Muscle of leg (tissue), 11 donors: ENCODE data around the gene GDF7. TPM values are rescaled to one million over a fixed set of nuclear protein-coding genes. Genes with fewer than 3 reads are reported as not detected.

Experiments
- DNase-seq: peaks from one replicate; pipeline ENCODE4 v3.0.0; 2013
- H3K27ac ChIP-seq: one replicate; pipeline ENCODE4 v1.5.1; 2013; ENCODE audit warnings: mild to moderate bottlenecking, low read length, control low read depth
- H3K27me3 ChIP-seq: one replicate; pipeline ENCODE4 v1.6.1; 2013; ENCODE audit warnings: low read length; ENCODE audit not compliant: control insufficient read depth, insufficient read depth
- H3K36me3 ChIP-seq: one replicate; pipeline ENCODE4 v1.6.1; 2013; ENCODE audit warnings: low read length; ENCODE audit not compliant: control insufficient read depth, insufficient read depth
- H3K4me1 ChIP-seq: one replicate; pipeline ENCODE4 v1.6.1; 2013; ENCODE audit warnings: low read length; ENCODE audit not compliant: control insufficient read depth, insufficient read depth
- H3K4me3 ChIP-seq: one replicate; pipeline ENCODE4 v1.5.1; 2013; ENCODE audit warnings: low read length, control low read depth
- H3K9me3 ChIP-seq: replicated peaks from 2 replicates; pipeline ENCODE4 v1.6.1; 2013; ENCODE audit warnings: low read depth, low read length; ENCODE audit not compliant: control insufficient read depth
- WGBS: methylation state at CpG from one replicate; pipeline ENCODE4 v1.1.5; 2013; ENCODE audit warnings: missing lambda C conversion rate; ENCODE audit not compliant: insufficient coverage; 5-methylcytosine and 5-hydroxymethylcytosine counted together
- polyA plus RNA-seq, 8 donors: library from polyadenylated mRNA; unstranded; fragments of 120-200 nt; gene quantifications; one replicate each; pipeline versions ENCODE4 v1.2.1 to v1.2.3, GENCODE V29; 2013; ENCODE audit warnings: inconsistent platforms in 1 of 8, low replicate concordance in 1 of 8; ENCODE audit not compliant: insufficient read length in 8 of 8, insufficient read depth in 1 of 8
- total RNA-seq: library from RNA; stranded (reverse); fragments of 120-200 nt; gene quantifications from one replicate; pipeline ENCODE4 v1.2.4, GENCODE V29; 2013

The GDF7 gene
- total and polyA plus RNA-seq, 9 donors = 0.29 to 0.81 (median 0.56) TPM

DNA sequence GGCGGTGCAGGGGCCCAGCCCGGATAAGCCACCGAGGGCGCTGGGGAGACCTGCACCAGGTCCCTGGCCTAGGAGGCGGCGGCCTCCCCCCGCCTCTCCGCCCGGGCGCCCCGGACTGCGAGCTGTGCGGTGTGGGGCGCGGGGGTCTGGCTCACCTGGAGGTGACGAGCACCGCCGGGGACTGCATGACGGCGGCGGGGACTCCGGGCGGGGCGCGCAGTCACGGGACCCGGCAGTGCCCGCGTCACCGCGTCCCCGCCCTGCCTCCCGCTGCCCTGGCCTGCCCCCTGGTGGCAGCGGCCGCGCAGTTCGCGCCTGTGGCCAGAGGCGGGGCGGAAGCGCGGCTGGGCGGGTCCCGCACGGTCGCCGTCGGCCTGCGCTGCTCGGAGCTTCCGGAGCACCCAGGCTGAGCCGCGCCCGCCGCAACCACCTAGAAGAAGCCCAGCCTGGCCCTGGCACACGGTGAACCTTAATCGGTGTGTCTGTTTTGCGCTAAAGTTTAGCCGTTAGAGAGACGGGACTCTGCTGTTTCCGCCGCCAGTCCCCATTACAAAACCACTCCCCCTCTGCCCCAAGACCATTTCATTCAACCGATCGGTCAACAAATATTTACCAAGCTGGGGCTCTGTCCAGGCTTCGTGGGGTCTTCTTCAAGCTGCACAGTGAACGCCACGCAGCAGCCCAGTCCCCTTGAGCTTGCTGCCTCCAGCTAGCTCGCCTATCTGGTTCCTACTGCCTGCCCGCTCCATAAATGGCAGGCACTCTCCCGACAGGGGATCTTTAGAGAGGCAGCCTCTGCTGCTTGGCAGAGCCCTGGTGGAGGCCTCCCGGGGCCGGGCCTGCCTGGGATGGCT is 15.8 kb upstream of the GDF7 start, which contains the start of gene HS1BP3:
Gene HS1BP3 (minus strand): TSS at position 222 of the 854 bp plus-strand sequence. CDS start 35 bp downstream, at position 187.
- peak; percentile 93 for DNase-seq
- under 1% methylated on average over 71 of the region's 72 CpGs for WGBS
- peaks cover 32% of the 10 kb centered on the region for H3K4me1 ChIP-seq
- peaks cover 6% of the 10 kb centered on the region for H3K36me3 ChIP-seq
- H3K27ac ChIP-seq = peak within 1 kb of the TSS; percentile 90
- no peaks in the 10 kb centered on the region for H3K9me3 ChIP-seq
- no peaks in the 10 kb centered on the region for H3K27me3 ChIP-seq
- peak within 1 kb of the TSS; percentile 87 for H3K4me3 ChIP-seq

GRCh38 chr2:20651731-20652099 is 15.2 kb upstream of the GDF7 start:
- H3K27me3 ChIP-seq = peaks cover 3% of the 10 kb centered on the region
- H3K9me3 ChIP-seq = no peaks in the 10 kb centered on the region
- H3K4me1 ChIP-seq = peaks cover 32% of the 10 kb centered on the region
- no CpG with 5 or more reads among the region's 7 CpGs for WGBS
- peaks cover 3% of the 10 kb centered on the region for H3K36me3 ChIP-seq
- H3K4me3 ChIP-seq = peak overlapping the region; percentile 72
- peak overlapping the region; percentile 90 for H3K27ac ChIP-seq
- no peak for DNase-seq

DNA sequence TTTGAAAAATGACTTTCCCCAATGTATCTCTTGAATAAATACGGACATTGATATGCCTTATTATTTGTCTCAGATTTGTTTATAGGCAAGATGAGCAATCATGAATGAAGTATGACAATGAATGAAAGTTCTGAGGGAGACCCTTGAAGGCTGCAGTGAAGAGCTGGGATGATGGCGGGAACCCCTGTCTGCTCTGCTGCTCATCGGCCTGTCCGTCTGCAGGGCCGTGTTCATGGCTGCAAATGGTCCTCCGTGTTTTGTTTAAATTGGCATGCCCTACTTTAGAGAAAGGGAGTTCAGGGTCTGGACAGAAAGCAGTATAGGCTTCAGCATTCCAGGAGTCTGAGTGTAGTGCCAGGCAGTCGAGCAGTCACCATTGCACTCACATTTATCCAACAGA is 14.8 kb upstream of the GDF7 start:
- 100% methylated on average over 2 of the region's 7 CpGs for WGBS
- H3K4me3 ChIP-seq = no peak overlapping the region
- DNase-seq = no peak
- no peak overlapping the region for H3K27ac ChIP-seq
- H3K27me3 ChIP-seq = peaks cover 6% of the 10 kb centered on the region
- H3K9me3 ChIP-seq = no peaks in the 10 kb centered on the region
- peaks cover 32% of the 10 kb centered on the region for H3K4me1 ChIP-seq
- H3K36me3 ChIP-seq = no peaks in the 10 kb centered on the region

DNA sequence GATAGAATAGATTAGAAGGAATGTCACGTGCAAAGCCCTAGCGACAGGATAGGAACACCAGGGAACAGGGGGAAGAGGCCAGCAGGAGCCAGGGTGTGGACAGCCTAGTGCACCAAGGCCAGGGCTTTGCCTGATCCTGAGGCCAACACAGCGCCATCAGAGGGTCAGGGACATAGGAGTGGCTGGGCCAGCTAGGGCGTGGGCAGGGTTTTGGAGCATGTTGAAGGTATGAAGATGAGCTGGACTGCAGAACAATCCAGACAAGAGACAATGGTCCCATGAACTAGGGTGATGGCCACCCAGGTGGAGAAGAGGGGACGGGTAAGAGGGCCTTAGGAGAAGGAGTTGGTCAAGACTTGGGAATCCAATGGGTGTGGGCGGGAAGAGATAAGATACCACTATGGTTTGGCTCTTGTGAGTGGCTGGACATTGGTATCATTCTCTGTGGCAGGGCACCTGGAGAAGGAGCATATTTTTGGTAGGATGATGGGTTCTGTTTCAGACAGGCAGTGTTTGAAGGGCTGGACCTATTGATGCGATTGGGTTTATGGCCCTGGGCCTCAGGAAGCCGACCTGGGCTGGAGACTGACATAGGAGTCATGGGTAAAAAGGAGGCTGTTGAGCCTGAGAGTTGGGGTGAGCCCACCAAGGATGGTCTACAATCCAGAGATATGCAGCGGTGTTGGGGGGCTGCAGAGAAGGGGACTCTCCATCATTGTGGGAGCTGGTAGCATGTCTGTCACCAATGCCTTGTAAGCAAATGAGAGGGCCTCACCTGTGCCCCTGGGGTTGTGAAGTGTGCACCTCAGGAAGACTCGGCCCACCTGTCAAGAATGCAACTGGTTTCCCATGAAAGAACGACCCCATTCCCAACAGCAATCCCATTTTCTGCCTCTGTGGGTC is 14.0 kb upstream of the GDF7 start:
- Histone ChIP-seq H3K36me3 (no peaks in the 10 kb centered on the region), H3K27ac (no peak overlapping the region), H3K4me1 (peaks cover 29% of the 10 kb centered on the region), H3K4me3 (no peak overlapping the region), H3K9me3 (no peaks in the 10 kb centered on the region), H3K27me3 (peaks cover 10% of the 10 kb centered on the region)
- WGBS = 90% methylated on average over 8 of the region's 11 CpGs
- DNase-seq = no peak

DNA sequence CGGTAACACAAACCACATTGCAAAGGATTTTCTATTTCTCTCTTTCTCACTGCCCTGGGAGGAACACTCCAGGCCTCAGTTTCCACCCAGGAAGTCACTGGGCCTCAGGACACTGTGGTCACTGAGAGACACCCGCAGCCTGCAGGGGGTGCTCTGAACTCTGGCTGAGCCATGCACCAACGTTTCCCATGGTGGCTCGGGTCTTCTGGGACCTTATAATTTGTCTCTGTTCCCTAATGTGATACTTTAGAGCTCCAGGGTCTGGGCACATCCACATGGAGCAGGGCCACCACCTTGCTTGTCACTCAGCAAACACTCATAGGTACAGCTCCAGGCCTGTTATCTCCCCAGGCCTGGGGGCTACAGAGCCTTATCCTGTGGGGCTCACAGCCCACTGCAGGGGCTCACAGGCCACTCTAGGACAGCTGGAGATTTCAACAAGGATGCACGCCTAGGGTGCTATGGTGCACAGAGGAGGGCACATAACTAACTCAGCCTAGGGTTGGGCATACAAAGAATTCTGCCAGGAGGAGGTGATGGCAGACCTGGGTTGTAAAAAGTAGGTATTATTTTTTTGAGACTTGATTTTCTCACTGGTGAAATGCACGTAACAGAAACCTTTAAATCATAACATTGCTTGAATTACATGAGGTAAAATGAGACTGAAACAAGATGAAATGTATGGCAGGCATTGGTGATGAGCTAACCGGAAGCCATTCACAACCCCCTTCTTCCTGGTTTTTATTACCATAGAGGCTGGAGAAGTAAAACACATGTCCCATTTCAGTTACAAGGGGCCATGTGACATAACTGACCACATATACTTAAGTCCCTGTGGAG is 13.0 kb upstream of the GDF7 start:
- no peak for DNase-seq
- 60% methylated on average over 4 of the region's 7 CpGs for WGBS

GRCh38 chr2:20654535-20654813 is 12.5 kb upstream of the GDF7 start:
- Histone ChIP-seq H3K27ac (no peak overlapping the region), H3K4me1 (peaks cover 20% of the 10 kb centered on the region), H3K27me3 (peaks cover 11% of the 10 kb centered on the region), H3K9me3 (no peaks in the 10 kb centered on the region), H3K36me3 (no peaks in the 10 kb centered on the region), H3K4me3 (no peak overlapping the region)
- no CpG with 5 or more reads among the region's 2 CpGs for WGBS
- no peak for DNase-seq

More for the DNA sequence above, 13.0 kb upstream of the GDF7 start:
- H3K9me3 ChIP-seq = no peaks in the 10 kb centered on the region
- peaks cover 10% of the 10 kb centered on the region for H3K27me3 ChIP-seq
- H3K4me3 ChIP-seq = no peak overlapping the region
- no peak overlapping the region for H3K27ac ChIP-seq
- H3K36me3 ChIP-seq = no peaks in the 10 kb centered on the region
- peaks cover 21% of the 10 kb centered on the region for H3K4me1 ChIP-seq

DNA sequence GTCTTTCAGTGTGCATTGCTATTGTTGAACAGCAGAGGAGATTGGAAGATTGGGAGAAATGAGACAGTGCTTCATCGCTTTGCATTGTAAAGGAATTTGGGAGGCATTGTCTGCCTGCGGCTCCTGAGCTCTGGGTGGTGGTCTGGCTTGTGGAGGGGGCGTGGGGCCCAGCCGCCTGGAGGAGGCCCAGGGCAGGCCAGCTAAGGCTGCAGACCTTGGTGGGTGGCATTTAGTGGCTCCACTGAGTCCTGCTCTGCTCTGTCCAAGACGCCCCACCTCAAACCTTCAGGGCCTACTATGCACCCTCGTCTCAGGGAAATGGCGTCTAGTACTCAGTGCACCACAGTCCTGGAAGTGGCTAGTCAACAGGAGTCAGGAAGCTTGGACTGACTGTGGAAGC is 10.4 kb upstream of the GDF7 start:
- H3K36me3 ChIP-seq = no peaks in the 10 kb centered on the region
- peaks cover 4% of the 10 kb centered on the region for H3K4me1 ChIP-seq
- H3K27me3 ChIP-seq = peaks cover 24% of the 10 kb centered on the region
- DNase-seq = no peak
- WGBS = 69% methylated on average over 7 of the region's 7 CpGs
- H3K4me3 ChIP-seq = no peak overlapping the region
- H3K9me3 ChIP-seq = no peaks in the 10 kb centered on the region
- H3K27ac ChIP-seq = no peak overlapping the region

- no peaks in the 10 kb centered on the region for H3K9me3 ChIP-seq
- H3K36me3 ChIP-seq = no peaks in the 10 kb centered on the region
- H3K4me1 ChIP-seq = no peaks in the 10 kb centered on the region
- H3K27ac ChIP-seq = no peak overlapping the region
- H3K4me3 ChIP-seq = no peak overlapping the region
- no peak for DNase-seq
- 54% methylated on average over 2 of the region's 4 CpGs for WGBS
- peaks cover 36% of the 10 kb centered on the region for H3K27me3 ChIP-seq
These were observed 9.3 kb upstream of the GDF7 start for GRCh38 chr2:20657522-20658235.

DNA sequence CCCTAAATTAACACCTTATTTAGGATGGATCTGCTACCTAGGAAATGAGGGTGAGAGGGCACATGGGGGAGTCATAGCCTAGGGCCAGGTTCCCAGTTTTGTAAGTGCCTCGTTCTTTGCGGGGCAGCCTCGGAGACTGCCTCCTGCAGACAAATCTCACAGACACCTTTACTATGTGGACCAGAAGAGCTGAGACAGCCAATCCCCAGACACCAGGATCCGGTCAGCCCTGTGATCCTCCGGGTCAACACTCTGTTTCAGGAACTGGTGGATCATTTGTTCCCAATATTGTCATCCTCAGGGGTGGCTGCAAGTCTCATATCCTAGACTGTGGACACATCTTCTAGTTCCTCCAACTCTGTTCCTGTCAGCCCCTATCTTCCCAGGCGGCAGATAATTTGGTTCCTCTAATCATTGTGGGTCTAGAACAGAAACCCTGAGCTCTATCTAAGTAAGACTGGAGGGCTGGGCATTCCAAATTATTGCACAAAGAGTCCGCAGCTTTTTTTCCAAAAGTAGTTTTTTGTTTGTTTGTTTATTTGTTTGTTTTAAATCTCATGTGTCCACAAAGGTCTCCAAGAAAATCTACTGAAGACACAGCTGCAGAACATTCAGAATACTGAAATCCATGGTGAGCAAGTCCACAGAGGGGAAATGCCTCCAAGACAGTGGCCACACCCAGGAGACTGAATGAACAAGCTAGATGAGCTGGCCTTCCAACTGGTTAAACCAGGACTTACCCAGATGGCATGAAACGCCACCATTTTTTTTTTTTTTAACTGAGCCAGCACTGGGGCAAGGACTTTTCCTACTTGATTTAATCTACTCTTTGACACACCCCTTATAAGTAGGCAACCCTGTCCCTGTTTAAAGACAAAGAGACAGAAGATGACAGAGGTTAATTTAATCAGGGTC is 6.2 kb upstream of the GDF7 start:
- Histone ChIP-seq H3K4me1 (peaks cover 8% of the 10 kb centered on the region), H3K9me3 (no peaks in the 10 kb centered on the region), H3K36me3 (no peaks in the 10 kb centered on the region), H3K27me3 (peaks cover 66% of the 10 kb centered on the region), H3K27ac (no peak overlapping the region), H3K4me3 (no peak overlapping the region)
- no peak for DNase-seq
- 37% methylated on average over 5 of the region's 8 CpGs for WGBS
